ENCODE data around the gene EIF2B2.

DNA sequence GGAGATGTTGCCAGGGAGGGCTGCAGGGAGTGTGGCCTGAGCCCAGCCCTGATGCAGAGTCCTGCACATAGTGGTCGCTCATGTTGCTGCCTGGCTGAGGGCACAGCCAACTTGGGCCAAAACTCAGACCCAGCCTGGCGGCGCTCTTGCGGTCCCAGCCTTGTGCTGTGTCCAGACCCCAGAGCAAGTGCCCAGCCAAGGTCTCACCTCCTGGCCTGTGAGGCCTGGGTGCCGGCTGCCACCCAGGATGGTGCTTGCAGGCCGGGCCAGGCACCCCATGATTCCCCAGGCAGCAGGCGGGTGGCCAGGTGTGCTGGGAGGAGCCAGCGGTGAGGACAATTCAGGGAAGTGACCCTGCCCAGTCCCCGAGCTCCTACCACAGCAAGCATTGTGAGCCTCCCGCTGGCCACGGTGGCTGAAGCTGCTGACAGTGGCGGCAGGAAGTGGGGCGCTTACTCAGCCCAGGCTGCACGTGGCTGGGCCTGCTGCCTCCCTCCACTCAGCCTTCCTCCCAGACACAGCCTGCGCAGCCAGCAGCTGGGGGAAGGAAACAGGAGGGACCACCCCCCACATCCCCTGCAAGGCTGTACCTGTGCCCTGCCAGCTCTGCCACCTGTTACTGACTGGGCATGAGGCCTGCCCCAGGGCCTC is 29.6 kb upstream of the EIF2B2 start:
- TF ChIP-seq POLR2A (IDR thresholded peaks at IDR 0.05; ENCODE audit: low read length) (no peak), GATA1 (IDR thresholded peaks at IDR 0.05; ENCODE audit: low read depth, low read length) (no peak)
